Neural crest cell (in vitro differentiated cells): ENCODE data around the gene MEAK7. TPM values are rescaled to one million over a fixed set of nuclear protein-coding genes. Genes with fewer than 3 reads are reported as not detected.

Source experiments
- DNase-seq: peaks from one replicate; pipeline ENCODE4 v3.0.0; 2021; ENCODE audit warnings: low read depth, mixed read lengths, low spot score
- H3K27ac Mint-ChIP-seq: one replicate; pipeline ENCODE4 v1.8.0; 2021; ENCODE audit warnings: mild to moderate bottlenecking, mixed read lengths; ENCODE audit not compliant: unreplicated experiment
- H3K27me3 Mint-ChIP-seq: 2 replicates; pipeline ENCODE4 v1.8.0; 2021; ENCODE audit warnings: low read depth, mild to moderate bottlenecking, mixed read lengths
- H3K36me3 Mint-ChIP-seq: 2 replicates; pipeline ENCODE4 v1.8.0; 2021; ENCODE audit warnings: low read depth, mild to moderate bottlenecking, mixed read lengths
- H3K4me1 Mint-ChIP-seq: 2 replicates; pipeline ENCODE4 v1.8.0; 2021; ENCODE audit warnings: mixed read lengths
- H3K4me3 Mint-ChIP-seq: one replicate; pipeline ENCODE4 v1.8.0; 2021; ENCODE audit warnings: mild to moderate bottlenecking, mixed read lengths
- H3K9me3 Mint-ChIP-seq: 2 replicates; pipeline ENCODE4 v1.8.0; 2021; ENCODE audit warnings: mixed read lengths
- CTCF ChIP-seq: fragments of 200-600 bp; sonication (generic); conservative IDR thresholded peaks from 2 replicates; pipeline ENCODE4 v1.5.0; 2021; ENCODE audit warnings: antibody characterized with exemption, mild to moderate bottlenecking
- total RNA-seq: library from RNA; stranded (reverse); gene quantifications from 2 replicates; pipeline ENCODE4 v1.2.1, GENCODE V29; 2021

MEAK7 gene
- total RNA-seq, 1 donor from 2014 or later, result 29.5 TPM

GRCh38 chr16:84486126-84486525 lies 18.3 kb downstream of the MEAK7 start:
- Mint-ChIP-seq H3K4me3 (no peak overlapping the region), H3K9me3 (no peaks in the 10 kb centered on the region), H3K36me3 (peaks cover 11% of the 10 kb centered on the region), H3K4me1 (peaks cover 4% of the 10 kb centered on the region), H3K27me3 (no peaks in the 10 kb centered on the region), H3K27ac (no peak overlapping the region)
- DNase-seq, result no peak
- no peak for TF ChIP-seq CTCF

GRCh38 chr16:84485255-84486010 lies 19.0 kb downstream of the MEAK7 start:
- peaks cover 5% of the 10 kb centered on the region for H3K36me3 Mint-ChIP-seq
- DNase-seq, result no peak

GRCh38 chr16:84484579-84485254 lies 19.7 kb downstream of the MEAK7 start:
- peaks cover 4% of the 10 kb centered on the region for H3K4me1 Mint-ChIP-seq
- H3K27ac Mint-ChIP-seq, result no peak overlapping the region
- H3K27me3 Mint-ChIP-seq, result no peaks in the 10 kb centered on the region
- peak; percentile 69 for DNase-seq
- peaks cover 2% of the 10 kb centered on the region for H3K36me3 Mint-ChIP-seq
- H3K9me3 Mint-ChIP-seq, result no peaks in the 10 kb centered on the region
- no peak overlapping the region for H3K4me3 Mint-ChIP-seq
- TF ChIP-seq CTCF, result peak; percentile 95

More at GRCh38 chr16:84485255-84486010, 19.0 kb downstream of the MEAK7 start:
- Mint-ChIP-seq H3K27ac (no peak overlapping the region), H3K4me1 (peaks cover 4% of the 10 kb centered on the region), H3K27me3 (no peaks in the 10 kb centered on the region), H3K4me3 (no peak overlapping the region), H3K9me3 (no peaks in the 10 kb centered on the region)
- TF ChIP-seq CTCF, result no peak

- no peak overlapping the region for H3K27ac Mint-ChIP-seq
- H3K9me3 Mint-ChIP-seq, result no peaks in the 10 kb centered on the region
- peaks cover 4% of the 10 kb centered on the region for H3K36me3 Mint-ChIP-seq
- H3K4me3 Mint-ChIP-seq, result no peak overlapping the region
- peaks cover 4% of the 10 kb centered on the region for H3K4me1 Mint-ChIP-seq
- no peak for DNase-seq
- no peak for TF ChIP-seq CTCF
- no peaks in the 10 kb centered on the region for H3K27me3 Mint-ChIP-seq
These were observed 20.4 kb downstream of the MEAK7 start for GRCh38 chr16:84483882-84484565.

GRCh38 chr16:84482951-84483881 lies 21.2 kb downstream of the MEAK7 start:
- no peak for TF ChIP-seq CTCF
- no peak overlapping the region for H3K4me3 Mint-ChIP-seq
- DNase-seq, result no peak
- H3K27me3 Mint-ChIP-seq, result no peaks in the 10 kb centered on the region
- H3K27ac Mint-ChIP-seq, result no peak overlapping the region
- no peaks in the 10 kb centered on the region for H3K9me3 Mint-ChIP-seq
- peaks cover 6% of the 10 kb centered on the region for H3K36me3 Mint-ChIP-seq
- peaks cover 4% of the 10 kb centered on the region for H3K4me1 Mint-ChIP-seq
